A673 (cell line): ENCODE results near the gene AHNAK2. TPM values are rescaled to one million over a fixed set of nuclear protein-coding genes. Genes with fewer than 3 reads are reported as not detected.
A peak's percentile ranks its signal among the peaks of the same experiment; 100 is the strongest.
"Not testable (repeated sequence)": the region's sequence is repeated elsewhere in the genome, so short reads cannot be mapped to it uniquely, and the experiment has no call there.

Experiments
- Bru-seq: library from RNA; stranded (reverse); fragments of 400-500 nt; gene quantifications from one replicate; lab custom pipeline; 2021; lab: Mats Ljungman, UMichigan
- BruChase-seq, 2 experiments: library from RNA; stranded (reverse); fragments of 400-500 nt; gene quantifications; one replicate each; lab custom pipeline; 2021; lab: Mats Ljungman, UMichigan
- BruUV-seq: library from RNA; stranded (reverse); fragments of 400-500 nt; replicated peaks from 2 replicates; lab custom pipeline; 2021; lab: Mats Ljungman, UMichigan
- CTCF ChIA-PET: fragments of 300-600 bp; sonication (Branson Sonifier 250); formaldehyde crosslinking; loops from one replicate; lab custom pipeline; 2022; ENCODE audit warnings: antibody characterized with exemption; lab: Charles Lee
- POLR2A ChIA-PET: fragments of 300-600 bp; sonication (Branson Sonifier 250); formaldehyde crosslinking; loops from one replicate; lab custom pipeline; 2022; ENCODE audit warnings: antibody characterized with exemption; ENCODE audit not compliant: low non-redundant PET; lab: Charles Lee
- DNase-seq: peaks from one replicate; pipeline ENCODE4 v3.0.0-alpha.2; 2015; ENCODE audit warnings: low spot score
- H3K27ac ChIP-seq: fragments of 200-600 bp; sonication (generic); 2 replicates; pipeline ENCODE4 v1.5.1; 2016; ENCODE audit warnings: mixed run types, low read depth, mild to moderate bottlenecking, mixed read lengths, antibody characterized with exemption, low read length; ENCODE audit not compliant: poor library complexity, severe bottlenecking
- H3K27me3 ChIP-seq: fragments of 200-600 bp; sonication (generic); replicated peaks from 2 replicates; pipeline ENCODE4 v1.6.1; 2017; ENCODE audit warnings: mixed run types, low read depth, mild to moderate bottlenecking, mixed read lengths, antibody characterized with exemption, low read length; ENCODE audit not compliant: insufficient read depth, poor library complexity
- H3K36me3 ChIP-seq: fragments of 200-600 bp; sonication (generic); 2 replicates; pipeline ENCODE4 v1.6.1; 2016; ENCODE audit warnings: mixed run types, mild to moderate bottlenecking, mixed read lengths, antibody characterized with exemption, low read length; ENCODE audit not compliant: insufficient read depth, poor library complexity, severe bottlenecking
- H3K4me1 ChIP-seq: fragments of 200-600 bp; sonication (generic); 2 replicates; pipeline ENCODE4 v1.6.1; 2017; ENCODE audit warnings: mixed run types, mild to moderate bottlenecking, mixed read lengths, antibody characterized with exemption, low read length; ENCODE audit not compliant: insufficient read depth, poor library complexity, severe bottlenecking
- H3K4me3 ChIP-seq: fragments of 200-600 bp; sonication (generic); 2 replicates; pipeline ENCODE4 v1.5.1; 2016; ENCODE audit warnings: low read depth, mixed run types, mild to moderate bottlenecking, mixed read lengths, low read length; ENCODE audit not compliant: poor library complexity, severe bottlenecking
- H3K9me3 ChIP-seq: fragments of 200-600 bp; sonication (generic); 2 replicates; pipeline ENCODE4 v1.6.1; 2016; ENCODE audit warnings: mixed run types, low read depth, mild to moderate bottlenecking, mixed read lengths, antibody characterized with exemption, low read length; ENCODE audit not compliant: poor library complexity, severe bottlenecking
- CTCF ChIP-seq: fragments of 300-800, 200-600 bp; sonication (generic); conservative IDR thresholded peaks from 2 replicates; pipeline ENCODE4 v1.5.1; 2017; ENCODE audit warnings: low read depth, mild to moderate bottlenecking, antibody characterized with exemption, low read length, moderate library complexity, mixed read lengths
- EZH2 ChIP-seq: fragments of 200-600 bp; sonication (generic); IDR thresholded peaks from 2 replicates; pipeline ENCODE4 v1.6.1; 2017; ENCODE audit warnings: borderline replicate concordance, low read depth, mild to moderate bottlenecking, mixed read lengths, antibody characterized with exemption, low read length; ENCODE audit not compliant: poor library complexity, severe bottlenecking
- intact Hi-C: fragments of 100-400 bp; cut with micrococcal nuclease; formaldehyde crosslinking; loops from one replicate; pipeline ENCODE4 v1.10.0; 2022; ENCODE audit not compliant: unreplicated experiment
- long read RNA-seq: library from polyadenylated mRNA; stranded (forward); transcript quantifications from one replicate; pipeline ENCODE4 v2.0.0, GENCODE V29; 2022
- total RNA-seq: library from RNA; stranded (reverse); gene quantifications from 2 replicates; pipeline ENCODE4 v1.2.3, GENCODE V29; 2021

The AHNAK2 gene
- total RNA-seq (0.56 and 0.59 TPM in 2 replicates), Bru-seq, nascent RNA (percentile 11 among the genes with signal in this experiment), BruChase-seq, experiment 1, labeled RNA remaining after a 2-hour chase (percentile 20 among the genes with signal in this experiment), BruChase-seq, experiment 2, labeled RNA remaining after a 6-hour chase (percentile 27 among the genes with signal in this experiment)
- long read RNA-seq = 0 reads

GRCh38 chr14:104977681-104978653, at the start of gene AHNAK2:
Gene AHNAK2, minus strand, starts transcription at chr14:104978374. Its CDS starts 137 bp downstream, at chr14:104978237.
- no TSS peak for BruUV-seq
- Histone ChIP-seq H3K4me3 (peak within 1 kb of the TSS; percentile 51), H3K27me3 (no peaks in the 10 kb centered on the region), H3K9me3 (no peaks in the 10 kb centered on the region), H3K4me1 (peaks cover 8% of the 10 kb centered on the region), H3K27ac (no peak within 1 kb of the TSS), H3K36me3 (no peaks in the 10 kb centered on the region)
- ChIA-PET CTCF (no interaction called here), POLR2A (interaction anchor here (0.6 kb wide), 1 partner anchor 108 kb away, joined by 3 read pairs; no protein-coding TSS in a partner anchor)
- intact Hi-C loops = no loop called here
- TF ChIP-seq CTCF = no peak
- DNase-seq = peak; percentile 76

DNA sequence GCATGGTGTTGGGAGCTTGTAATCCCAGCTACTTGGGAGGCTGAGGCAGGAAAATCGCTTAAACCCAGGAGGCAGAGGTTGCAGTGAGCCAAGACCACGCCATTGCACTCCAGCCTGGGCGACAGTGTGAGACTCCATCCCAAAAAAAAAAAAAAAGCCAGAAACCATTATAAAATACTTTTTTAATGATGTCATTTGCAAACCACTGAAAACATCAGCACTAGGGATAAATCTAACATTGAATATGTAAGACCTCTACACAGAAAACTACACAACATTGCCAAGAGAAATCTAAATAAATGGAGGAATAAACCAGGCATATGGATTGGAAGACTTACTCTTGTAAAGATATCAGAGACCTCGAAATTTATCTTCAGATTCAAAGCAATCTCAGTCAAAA, 49.5 kb upstream of the AHNAK2 start:
- H3K9me3 ChIP-seq, H3K36me3 ChIP-seq, H3K4me1 ChIP-seq, BruUV-seq, DNase-seq, intact Hi-C loops, H3K27me3 ChIP-seq, CTCF ChIA-PET, POLR2A ChIA-PET, H3K27ac ChIP-seq, H3K4me3 ChIP-seq: not testable (repeated sequence)

GRCh38 chr14:105026802-105027563, 48.8 kb upstream of the AHNAK2 start:
- Histone ChIP-seq H3K9me3 (no peaks in the 10 kb centered on the region), H3K27ac (no peak overlapping the region), H3K36me3 (no peaks in the 10 kb centered on the region), H3K27me3 (no peaks in the 10 kb centered on the region), H3K4me3 (no peak overlapping the region), H3K4me1 (peaks cover 13% of the 10 kb centered on the region)
- no TSS peak for BruUV-seq
- ChIA-PET CTCF (no interaction called here), POLR2A (no interaction called here)
- TF ChIP-seq CTCF (no peak), EZH2 (no peak)
- intact Hi-C loops = no loop called here
- peak; percentile 38 for DNase-seq
